Measurements from ENCODE around the gene PRMT2.
"Not testable (repeated sequence)": the region's sequence is repeated elsewhere in the genome, so short reads cannot be mapped to it uniquely, and the experiment has no call there.

PRMT2 gene

GRCh38 chr21:46618738-46619379, 16.6 kb upstream of the PRMT2 start:
- no peak for DNase-seq

GRCh38 chr21:46619846-46620245, 15.6 kb upstream of the PRMT2 start:
- DNase-seq, result no peak

GRCh38 chr21:46620846-46621245, 14.6 kb upstream of the PRMT2 start:
- DNase-seq, result no peak

GRCh38 chr21:46621457-46622182, 13.9 kb upstream of the PRMT2 start:
- no peak for DNase-seq

- DNase-seq, result peak in 1 of 2 experiments; percentile 47
Measured at GRCh38 chr21:46622226-46622625, 13.2 kb upstream of the PRMT2 start.

GRCh38 chr21:46624050-46624449, 11.4 kb upstream of the PRMT2 start:
- no peak for DNase-seq

- no peak for DNase-seq
Measured at GRCh38 chr21:46625759-46626158, 9.7 kb upstream of the PRMT2 start.

- no peak for DNase-seq
Measured at GRCh38 chr21:46626536-46626935, 8.9 kb upstream of the PRMT2 start.

GRCh38 chr21:46626975-46627501, 8.4 kb upstream of the PRMT2 start:
- no peak for DNase-seq

GRCh38 chr21:46627726-46628125, 7.7 kb upstream of the PRMT2 start:
- DNase-seq, result no peak

GRCh38 chr21:46628868-46629267, 6.6 kb upstream of the PRMT2 start:
- DNase-seq, result no peak

GRCh38 chr21:46630915-46631314, 4.6 kb upstream of the PRMT2 start:
- not testable (repeated sequence) for DNase-seq

- no peak for DNase-seq
Measured at GRCh38 chr21:46633566-46633965, 1.9 kb upstream of the PRMT2 start.

- peak; percentile 51 to 62 for DNase-seq
Measured at GRCh38 chr21:46634427-46634826, 1.0 kb upstream of the PRMT2 start.

GRCh38 chr21:46634966-46635323, 529 bp upstream of the PRMT2 start:
- no peak for DNase-seq

- no peak for DNase-seq
Measured at GRCh38 chr21:46636181-46636512, 673 bp downstream of the PRMT2 start.

GRCh38 chr21:46636550-46637285, 1.2 kb downstream of the PRMT2 start:
- no peak for DNase-seq

- DNase-seq, result no peak
Measured at GRCh38 chr21:46637952-46638746, 2.7 kb downstream of the PRMT2 start.

GRCh38 chr21:46639489-46640386, 4.3 kb downstream of the PRMT2 start:
- DNase-seq, result no peak

- DNase-seq, result no peak
Measured at GRCh38 chr21:46641656-46642055, 6.2 kb downstream of the PRMT2 start.

GRCh38 chr21:46643379-46644177, 8.1 kb downstream of the PRMT2 start:
- DNase-seq, result no peak
